H9 (cell line): ENCODE measurements around the gene CD300LD. TPM values are rescaled to one million over a fixed set of nuclear protein-coding genes. Genes with fewer than 3 reads are reported as not detected.

ENCODE experiments used
- DNase-seq: peaks from one replicate; pipeline ENCODE4 v3.0.0-alpha.2; 2017
- H2AFZ ChIP-seq: one replicate; pipeline ENCODE4 v1.6.1; 2013; ENCODE audit warnings: mild to moderate bottlenecking, low read length, control low read depth, moderate library complexity
- H2AK5ac ChIP-seq: 2 replicates; pipeline ENCODE4 v1.6.1; 2013; ENCODE audit warnings: low read length, control low read depth, mixed read lengths; ENCODE audit not compliant: insufficient read length
- H2BK120ac ChIP-seq: one replicate; pipeline ENCODE4 v1.6.1; 2013; ENCODE audit warnings: low read depth, mild to moderate bottlenecking, low read length, control low read depth, inconsistent platforms; ENCODE audit not compliant: poor library complexity, severe bottlenecking
- H2BK12ac ChIP-seq: 2 replicates; pipeline ENCODE4 v1.6.1; 2013; ENCODE audit warnings: low read length, control low read depth, mixed read lengths, low read depth; ENCODE audit not compliant: insufficient read length
- H2BK15ac ChIP-seq: 2 replicates; pipeline ENCODE4 v1.6.1; 2013; ENCODE audit warnings: low read depth, low read length, control low read depth
- H2BK20ac ChIP-seq: one replicate; pipeline ENCODE4 v1.6.1; 2013; ENCODE audit warnings: low read depth, mild to moderate bottlenecking, low read length, control low read depth, inconsistent platforms; ENCODE audit not compliant: poor library complexity, severe bottlenecking
- H2BK5ac ChIP-seq: 2 replicates; pipeline ENCODE4 v1.6.1; 2013; ENCODE audit warnings: low read length, control low read depth, mixed read lengths; ENCODE audit not compliant: insufficient read length
- H3K14ac ChIP-seq: 2 replicates; pipeline ENCODE4 v1.6.1; 2013; ENCODE audit warnings: low read length, control low read depth; ENCODE audit not compliant: insufficient read depth
- H3K18ac ChIP-seq: 2 replicates; pipeline ENCODE4 v1.6.1; 2013; ENCODE audit warnings: low read depth, mild to moderate bottlenecking, mixed read lengths, low read length, control low read depth; ENCODE audit not compliant: insufficient read length
- H3K23ac ChIP-seq: 2 replicates; pipeline ENCODE4 v1.6.1; 2013; ENCODE audit warnings: low read length, control low read depth, mixed read lengths, low read depth; ENCODE audit not compliant: insufficient read length
- H3K23me2 ChIP-seq: 2 replicates; pipeline ENCODE4 v1.6.1; 2013; ENCODE audit warnings: low read depth, mild to moderate bottlenecking, mixed read lengths, low read length, control low read depth; ENCODE audit not compliant: insufficient read length, poor library complexity, severe bottlenecking
- H3K27ac ChIP-seq: 2 replicates; pipeline ENCODE4 v1.5.1; 2013; ENCODE audit warnings: low read length, control low read depth, mixed read lengths, low read depth; ENCODE audit not compliant: insufficient read length
- H3K27me3 ChIP-seq: 2 replicates; pipeline ENCODE4 v1.6.1; 2013; ENCODE audit warnings: low read length, control low read depth, inconsistent platforms; ENCODE audit not compliant: insufficient read depth
- H3K4ac ChIP-seq: 2 replicates; pipeline ENCODE4 v1.6.1; 2013; ENCODE audit warnings: low read depth, mild to moderate bottlenecking, control low read depth, inconsistent platforms, low read length, moderate library complexity
- H3K4me1 ChIP-seq: 2 replicates; pipeline ENCODE4 v1.6.1; 2013; ENCODE audit warnings: low read length, control low read depth, inconsistent platforms; ENCODE audit not compliant: insufficient read depth
- H3K4me2 ChIP-seq: 2 replicates; pipeline ENCODE4 v1.6.1; 2013; ENCODE audit warnings: low read length, control low read depth, mixed read lengths; ENCODE audit not compliant: insufficient read length, insufficient read depth
- H3K56ac ChIP-seq: 2 replicates; pipeline ENCODE4 v1.6.1; 2013; ENCODE audit warnings: low read depth, mild to moderate bottlenecking, mixed read lengths, low read length, control low read depth; ENCODE audit not compliant: insufficient read length
- H3K79me1 ChIP-seq: 2 replicates; pipeline ENCODE4 v1.6.1; 2013; ENCODE audit warnings: low read depth, mild to moderate bottlenecking, moderate library complexity, low read length, control low read depth, inconsistent platforms; ENCODE audit not compliant: insufficient read depth, poor library complexity, severe bottlenecking
- H3K79me2 ChIP-seq: 2 replicates; pipeline ENCODE4 v1.6.1; 2013; ENCODE audit warnings: low read length, control low read depth, inconsistent platforms; ENCODE audit not compliant: insufficient read depth
- H3K9ac ChIP-seq: 2 replicates; pipeline ENCODE4 v1.6.1; 2013; ENCODE audit warnings: low read length, control low read depth, mixed read lengths; ENCODE audit not compliant: insufficient read length; ENCODE audit errors: extremely low read depth
- H3K9me3 ChIP-seq: one replicate; pipeline ENCODE4 v1.6.1; 2013; ENCODE audit warnings: low read depth, low read length, inconsistent platforms; ENCODE audit not compliant: control insufficient read depth
- H3T11ph ChIP-seq: one replicate; pipeline ENCODE4 v1.6.1; 2013; ENCODE audit warnings: mild to moderate bottlenecking, low read length, control low read depth, inconsistent platforms
- H4K20me1 ChIP-seq: one replicate; pipeline ENCODE4 v1.6.1; 2013; ENCODE audit not compliant: control insufficient read depth, insufficient read length, insufficient read depth
- H4K5ac ChIP-seq: 2 replicates; pipeline ENCODE4 v1.6.1; 2013; ENCODE audit warnings: low read depth, mild to moderate bottlenecking, mixed read lengths, low read length, control low read depth; ENCODE audit not compliant: insufficient read length
- H4K8ac ChIP-seq: replicated peaks from 2 replicates; pipeline ENCODE4 v1.6.1; 2013; ENCODE audit warnings: low read length, control low read depth, mixed read lengths, low read depth; ENCODE audit not compliant: insufficient read length
- H4K91ac ChIP-seq: 2 replicates; pipeline ENCODE4 v1.6.1; 2013; ENCODE audit warnings: low read depth, mild to moderate bottlenecking, moderate library complexity, mixed read lengths, low read length, control low read depth; ENCODE audit not compliant: insufficient read length
- H3K27ac Mint-ChIP-seq, 3 experiments: 2 replicates in 2 of 3; 3 replicates in 1 of 3; pipeline ENCODE4 v1.8.0; 2020 to 2021; ENCODE audit warnings: mixed read lengths in 3 of 3, mild to moderate bottlenecking in 1 of 3, moderate library complexity in 1 of 3
- H3K27me3 Mint-ChIP-seq: 2 replicates; pipeline ENCODE4 v1.8.0; 2021; ENCODE audit warnings: low read depth, mild to moderate bottlenecking, moderate library complexity, mixed read lengths
- H3K36me3 Mint-ChIP-seq, 3 experiments: 2 replicates in 2 of 3; 3 replicates in 1 of 3; pipeline ENCODE4 v1.8.0; 2020 to 2021; ENCODE audit warnings: low read depth in 3 of 3, mixed read lengths in 3 of 3; ENCODE audit not compliant: insufficient read depth in 1 of 3
- H3K4me1 Mint-ChIP-seq, 2 experiments: 2 replicates each; pipeline ENCODE4 v1.8.0; 2020; ENCODE audit warnings: mixed read lengths in 2 of 2
- H3K4me3 Mint-ChIP-seq, 2 experiments: 2 replicates in 1 of 2; 3 replicates in 1 of 2; pipeline ENCODE4 v1.8.0; 2020 to 2021; ENCODE audit warnings: mild to moderate bottlenecking in 2 of 2, mixed read lengths in 2 of 2, moderate library complexity in 1 of 2
- H3K9me3 Mint-ChIP-seq, 2 experiments: 2 replicates in 1 of 2; 3 replicates in 1 of 2; pipeline ENCODE4 v1.8.0; 2020; ENCODE audit warnings: mild to moderate bottlenecking in 2 of 2, mixed read lengths in 2 of 2, moderate library complexity in 1 of 2
- CTCF ChIP-seq: fragments of 200-600 bp; sonication (generic); conservative IDR thresholded peaks from 3 replicates; pipeline ENCODE4 v1.8.0; 2021; ENCODE audit warnings: antibody characterized with exemption, mild to moderate bottlenecking
- WGBS: extraction: QIAGEN DNeasy Blood & Tissue Kit; methylation state at CpG from one replicate; pipeline ENCODE4 v1.1.7; 2013; ENCODE audit warnings: missing lambda C conversion rate, low lambda C conversion rate, mixed read lengths; ENCODE audit not compliant: insufficient read length; ENCODE audit errors: extremely low coverage; 5-methylcytosine and 5-hydroxymethylcytosine counted together
- total RNA-seq: library from RNA; stranded (reverse); gene quantifications from 2 replicates; pipeline ENCODE4 v1.2.1, GENCODE V29; 2021

Gene CD300LD
- total RNA-seq, 1 experiment from 2014 or later = not detected

GRCh38 chr17:74598346-74599022 is 6.4 kb upstream of the CD300LD start:
- Histone ChIP-seq H3K23ac (no peak overlapping the region), H3K23me2 (no peaks in the 10 kb centered on the region), H3K56ac (no peak overlapping the region), H3T11ph (no peak overlapping the region), H2AK5ac (no peak overlapping the region), H3K4me2 (no peak overlapping the region), H4K5ac (no peak overlapping the region), H3K79me1 (no peaks in the 10 kb centered on the region), H4K91ac (no peak overlapping the region), H3K14ac (no peak overlapping the region), H3K4ac (no peak overlapping the region), H2BK20ac (no peak overlapping the region), H2BK12ac (no peak overlapping the region), H4K20me1 (no peaks in the 10 kb centered on the region), H2BK15ac (no peak overlapping the region), H3K79me2 (no peaks in the 10 kb centered on the region), H2AFZ (no peak overlapping the region), H3K9me3 (no peaks in the 10 kb centered on the region), H3K18ac (no peak overlapping the region), H3K4me1 (no peaks in the 10 kb centered on the region), H2BK5ac (no peak overlapping the region), H3K9ac (no peak overlapping the region), H2BK120ac (no peak overlapping the region), H4K8ac (no peak overlapping the region), H3K27ac (no peak overlapping the region), H3K27me3 (no peaks in the 10 kb centered on the region)
- Mint-ChIP-seq H3K27me3 (peaks cover 47% of the 10 kb centered on the region), H3K4me1 (peaks cover 11 to 12% of the 10 kb centered on the region in 2 experiments), H3K9me3 (no peaks in the 10 kb centered on the region; a peak in 1 of 5 replicates), H3K4me3 (no peak overlapping the region), H3K36me3 (no peaks in the 10 kb centered on the region), H3K27ac (no peak overlapping the region; a peak in 1 of 7 replicates)
- no peak for DNase-seq
- no peak for TF ChIP-seq CTCF
- WGBS = no CpG with 5 or more reads among the region's 4 CpGs
